Measurements from ENCODE around the gene CDH4.

The CDH4 gene

DNA sequence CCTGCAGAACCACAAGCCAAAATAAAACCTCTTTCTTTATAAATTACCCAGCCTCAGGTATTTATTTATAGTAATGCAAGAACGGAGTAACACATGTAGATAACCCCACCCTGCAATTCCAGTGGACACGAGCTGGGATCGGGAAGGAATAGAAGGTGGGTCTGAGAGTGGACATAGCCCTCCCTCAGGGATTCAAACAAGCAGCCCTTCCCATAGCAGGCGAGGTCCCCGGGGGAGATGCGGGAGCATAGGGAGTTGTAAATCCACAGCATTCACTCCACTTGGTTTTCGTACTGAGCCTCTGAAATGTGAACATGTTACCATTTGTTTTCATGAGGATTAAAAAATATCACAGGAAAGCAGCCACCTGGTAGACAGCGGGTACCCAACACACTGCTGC lies 312.6 kb downstream of the CDH4 start:
- TF ChIP-seq ZBTB7A (IDR thresholded peaks at IDR 0.05; ENCODE audit: low read depth) (no peak), CEBPB (IDR thresholded peaks at IDR 0.05) (no peak), CREB1 (IDR thresholded peaks at IDR 0.05; ENCODE audit: low read depth) (no peak), USF1 (IDR thresholded peaks at IDR 0.05) (no peak), NFIC (IDR thresholded peaks at IDR 0.05) (no peak), EP300 (IDR thresholded peaks at IDR 0.05; ENCODE audit: borderline replicate concordance) (no peak), TEAD4 (IDR thresholded peaks at IDR 0.05) (no peak), YY1 (IDR thresholded peaks at IDR 0.05; ENCODE audit: low read depth) (no peak), EGR1 (IDR thresholded peaks at IDR 0.05) (no peak), TCF12 (IDR thresholded peaks at IDR 0.05; ENCODE audit: low read depth) (no peak), FOXM1 (IDR thresholded peaks at IDR 0.05; ENCODE audit: borderline replicate concordance, low read depth) (no peak), TAF1 (IDR thresholded peaks at IDR 0.05; ENCODE audit: low read depth) (no peak), RAD21 (IDR thresholded peaks at IDR 0.05; ENCODE audit: low read depth) (no peak)
- TF ChIP-seq, protein P1, sequence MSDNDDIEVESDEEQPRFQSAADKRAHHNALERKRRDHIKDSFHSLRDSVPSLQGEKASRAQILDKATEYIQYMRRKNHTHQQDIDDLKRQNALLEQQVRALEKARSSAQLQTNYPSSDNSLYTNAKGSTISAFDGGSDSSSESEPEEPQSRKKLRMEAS (IDR thresholded peaks at IDR 0.05): no peak
- TF ChIP-seq, protein P2, sequence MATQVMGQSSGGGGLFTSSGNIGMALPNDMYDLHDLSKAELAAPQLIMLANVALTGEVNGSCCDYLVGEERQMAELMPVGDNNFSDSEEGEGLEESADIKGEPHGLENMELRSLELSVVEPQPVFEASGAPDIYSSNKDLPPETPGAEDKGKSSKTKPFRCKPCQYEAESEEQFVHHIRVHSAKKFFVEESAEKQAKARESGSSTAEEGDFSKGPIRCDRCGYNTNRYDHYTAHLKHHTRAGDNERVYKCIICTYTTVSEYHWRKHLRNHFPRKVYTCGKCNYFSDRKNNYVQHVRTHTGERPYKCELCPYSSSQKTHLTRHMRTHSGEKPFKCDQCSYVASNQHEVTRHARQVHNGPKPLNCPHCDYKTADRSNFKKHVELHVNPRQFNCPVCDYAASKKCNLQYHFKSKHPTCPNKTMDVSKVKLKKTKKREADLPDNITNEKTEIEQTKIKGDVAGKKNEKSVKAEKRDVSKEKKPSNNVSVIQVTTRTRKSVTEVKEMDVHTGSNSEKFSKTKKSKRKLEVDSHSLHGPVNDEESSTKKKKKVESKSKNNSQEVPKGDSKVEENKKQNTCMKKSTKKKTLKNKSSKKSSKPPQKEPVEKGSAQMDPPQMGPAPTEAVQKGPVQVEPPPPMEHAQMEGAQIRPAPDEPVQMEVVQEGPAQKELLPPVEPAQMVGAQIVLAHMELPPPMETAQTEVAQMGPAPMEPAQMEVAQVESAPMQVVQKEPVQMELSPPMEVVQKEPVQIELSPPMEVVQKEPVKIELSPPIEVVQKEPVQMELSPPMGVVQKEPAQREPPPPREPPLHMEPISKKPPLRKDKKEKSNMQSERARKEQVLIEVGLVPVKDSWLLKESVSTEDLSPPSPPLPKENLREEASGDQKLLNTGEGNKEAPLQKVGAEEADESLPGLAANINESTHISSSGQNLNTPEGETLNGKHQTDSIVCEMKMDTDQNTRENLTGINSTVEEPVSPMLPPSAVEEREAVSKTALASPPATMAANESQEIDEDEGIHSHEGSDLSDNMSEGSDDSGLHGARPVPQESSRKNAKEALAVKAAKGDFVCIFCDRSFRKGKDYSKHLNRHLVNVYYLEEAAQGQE (IDR thresholded peaks at IDR 0.05; ENCODE audit: low read depth): no peak

GRCh38 chr20:61565791-61566190 lies 313.7 kb downstream of the CDH4 start:
- no peak for TF ChIP-seq EP300 (IDR thresholded peaks at IDR 0.05; ENCODE audit: borderline replicate concordance)
- TF ChIP-seq ZBTB7A (IDR thresholded peaks at IDR 0.05; ENCODE audit: low read depth): no peak
- no peak for TF ChIP-seq FOXM1 (IDR thresholded peaks at IDR 0.05; ENCODE audit: borderline replicate concordance, low read depth)
- TF ChIP-seq TEAD4 (IDR thresholded peaks at IDR 0.05): no peak
- TF ChIP-seq, protein P1 (IDR thresholded peaks at IDR 0.05): no peak
- no peak for TF ChIP-seq EGR1 (IDR thresholded peaks at IDR 0.05)

GRCh38 chr20:61566691-61567090 lies 314.6 kb downstream of the CDH4 start:
- TF ChIP-seq USF1 (IDR thresholded peaks at IDR 0.05) (no peak), RAD21 (IDR thresholded peaks at IDR 0.05; ENCODE audit: low read depth) (no peak), YY1 (IDR thresholded peaks at IDR 0.05; ENCODE audit: low read depth) (no peak)

DNA sequence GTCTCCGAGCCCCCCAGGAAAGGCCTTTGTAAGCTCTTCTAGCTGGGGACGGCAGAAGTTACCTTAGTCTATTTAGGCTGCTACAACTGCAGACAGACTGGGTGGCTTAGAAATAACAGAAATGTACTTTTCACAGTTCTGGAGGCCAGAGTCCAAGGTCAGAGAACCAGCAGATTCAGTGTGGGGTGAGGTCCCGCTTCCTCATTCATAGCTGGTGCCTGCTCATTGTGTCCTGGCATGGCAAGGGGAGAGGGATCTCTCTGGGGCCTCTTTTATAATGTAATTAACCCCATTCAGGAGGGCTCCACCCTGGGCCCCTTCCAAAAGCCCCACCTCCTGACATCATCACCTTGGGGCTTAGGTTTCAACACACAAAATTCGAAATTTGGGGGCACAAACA lies 315.1 kb downstream of the CDH4 start:
- no peak for TF ChIP-seq ZBTB7A (IDR thresholded peaks at IDR 0.05; ENCODE audit: low read depth)
- TF ChIP-seq CREB1 (IDR thresholded peaks at IDR 0.05; ENCODE audit: low read depth): no peak
- TF ChIP-seq TAF1 (IDR thresholded peaks at IDR 0.05; ENCODE audit: low read depth): no peak
- TF ChIP-seq TEAD4 (IDR thresholded peaks at IDR 0.05): no peak
- no peak for TF ChIP-seq USF1 (IDR thresholded peaks at IDR 0.05)
- no peak for TF ChIP-seq YY1 (IDR thresholded peaks at IDR 0.05; ENCODE audit: low read depth)
- no peak for TF ChIP-seq TCF12 (IDR thresholded peaks at IDR 0.05; ENCODE audit: low read depth)
- TF ChIP-seq, protein P2 (IDR thresholded peaks at IDR 0.05; ENCODE audit: low read depth): no peak
- TF ChIP-seq, protein P1 (IDR thresholded peaks at IDR 0.05): no peak

DNA sequence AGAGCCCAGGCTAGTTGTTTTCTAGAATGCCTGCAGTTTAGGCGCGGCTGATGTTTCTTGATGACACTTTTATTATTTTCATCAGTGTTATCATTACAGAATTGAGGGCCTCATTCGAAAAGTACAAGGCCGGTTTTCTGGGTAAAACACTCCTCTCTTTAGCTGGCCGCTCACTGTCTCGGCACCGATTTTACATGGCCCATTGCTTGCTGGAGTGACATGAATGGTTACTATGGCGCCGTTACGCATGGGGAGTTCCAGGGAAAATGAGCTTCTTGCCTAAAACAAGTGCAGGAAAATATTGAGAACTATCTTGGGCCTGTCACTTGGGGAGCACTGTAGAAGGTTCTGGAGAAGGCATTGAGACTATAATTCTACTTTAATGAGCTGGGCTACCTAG lies 317.8 kb downstream of the CDH4 start:
- TF ChIP-seq NFIC (IDR thresholded peaks at IDR 0.05): no peak
- TF ChIP-seq ZBTB7A (IDR thresholded peaks at IDR 0.05; ENCODE audit: low read depth): no peak
- TF ChIP-seq RAD21 (IDR thresholded peaks at IDR 0.05; ENCODE audit: low read depth): no peak
- TF ChIP-seq TCF12 (IDR thresholded peaks at IDR 0.05; ENCODE audit: low read depth): no peak
- TF ChIP-seq USF1 (IDR thresholded peaks at IDR 0.05): no peak
- TF ChIP-seq EGR1 (IDR thresholded peaks at IDR 0.05): no peak
- no peak for TF ChIP-seq YY1 (IDR thresholded peaks at IDR 0.05; ENCODE audit: low read depth)
- TF ChIP-seq FOXM1 (IDR thresholded peaks at IDR 0.05; ENCODE audit: borderline replicate concordance, low read depth): no peak
- TF ChIP-seq TEAD4 (IDR thresholded peaks at IDR 0.05): no peak
- TF ChIP-seq TAF1 (IDR thresholded peaks at IDR 0.05; ENCODE audit: low read depth): no peak
- TF ChIP-seq, protein P1 (IDR thresholded peaks at IDR 0.05): no peak
- no peak for TF ChIP-seq CREB1 (IDR thresholded peaks at IDR 0.05; ENCODE audit: low read depth)

Data from Ishikawa (cell line).